Fibroblast of pulmonary artery (primary cell): ENCODE data around the gene CHML.

ENCODE experiments used
- DNase-seq: peaks from one replicate; pipeline ENCODE4 v3.0.0-alpha.2; 2010; ENCODE audit warnings: low read depth
- H3K4me3 ChIP-seq: replicated peaks from 2 replicates; pipeline ENCODE4 v1.5.1; 2011; ENCODE audit warnings: low read depth, mild to moderate bottlenecking, control low read depth, low read length, moderate library complexity
- CTCF ChIP-seq: IDR thresholded peaks from 2 replicates; pipeline ENCODE4 v1.5.1; 2011; ENCODE audit warnings: mild to moderate bottlenecking, control low read depth, low read length, inconsistent platforms; ENCODE audit errors: missing control alignments

CHML gene

DNA sequence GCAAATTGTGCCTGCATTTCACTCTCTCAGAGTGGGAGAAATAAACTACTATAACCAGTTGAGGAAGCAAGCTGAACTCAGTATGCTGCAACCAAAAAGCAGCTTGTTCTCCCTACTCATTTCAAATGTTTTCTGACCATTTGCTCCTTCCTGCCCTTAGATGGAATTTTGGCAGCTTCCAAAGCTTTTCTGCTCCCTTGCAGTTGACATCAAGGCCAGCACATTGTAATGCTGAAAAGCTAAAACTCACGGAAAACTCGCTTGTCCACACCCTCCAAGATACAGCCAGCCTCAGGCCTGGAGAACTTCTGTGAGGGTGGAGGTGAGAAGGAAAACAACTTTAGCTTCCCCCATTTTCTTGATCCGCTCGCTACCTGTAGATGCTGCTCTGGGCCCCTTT lies 5.0 kb upstream of the CHML start:
- DNase-seq: no peak
- TF ChIP-seq CTCF: no peak
- no peak overlapping the region for H3K4me3 ChIP-seq

DNA sequence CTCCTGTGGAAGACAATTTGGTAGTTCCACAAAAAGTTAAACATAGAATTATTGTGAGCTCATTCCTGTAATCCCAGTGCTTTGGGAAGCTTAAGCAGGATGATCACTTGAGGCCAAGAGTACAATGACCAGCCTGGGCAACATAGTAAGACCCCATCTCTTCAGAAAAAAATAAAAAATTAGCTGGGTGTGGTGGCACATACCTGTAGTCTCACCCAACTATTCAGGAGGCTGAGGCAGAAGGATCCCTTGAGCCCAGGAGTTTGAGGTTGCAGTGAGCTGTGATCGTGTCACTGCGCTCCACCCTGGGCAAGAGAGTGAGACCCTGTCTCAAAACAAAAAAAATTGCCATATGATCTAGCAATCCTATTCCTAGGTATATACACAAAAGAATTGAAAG lies 4.1 kb upstream of the CHML start:
- no peak for DNase-seq
- TF ChIP-seq CTCF: no peak
- no peak overlapping the region for H3K4me3 ChIP-seq

DNA sequence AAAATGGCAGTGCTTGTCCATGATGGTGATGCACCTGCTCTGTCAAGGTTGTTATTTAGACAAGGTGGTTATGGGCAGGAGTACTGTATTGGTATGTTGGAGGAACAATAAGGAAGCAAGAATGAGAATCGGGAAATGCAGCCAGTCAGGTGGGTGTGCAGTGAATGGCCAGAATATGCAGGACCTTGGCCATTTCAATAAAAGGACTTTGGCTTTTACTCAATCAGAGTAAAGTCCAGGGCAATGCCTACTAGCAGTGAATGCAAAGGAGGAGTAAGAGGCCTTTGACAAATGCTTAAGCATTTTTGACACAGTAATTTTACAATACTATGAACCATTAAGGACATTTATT lies 2.4 kb upstream of the CHML start:
- no peak for TF ChIP-seq CTCF
- no peak for DNase-seq
- no peak overlapping the region for H3K4me3 ChIP-seq

DNA sequence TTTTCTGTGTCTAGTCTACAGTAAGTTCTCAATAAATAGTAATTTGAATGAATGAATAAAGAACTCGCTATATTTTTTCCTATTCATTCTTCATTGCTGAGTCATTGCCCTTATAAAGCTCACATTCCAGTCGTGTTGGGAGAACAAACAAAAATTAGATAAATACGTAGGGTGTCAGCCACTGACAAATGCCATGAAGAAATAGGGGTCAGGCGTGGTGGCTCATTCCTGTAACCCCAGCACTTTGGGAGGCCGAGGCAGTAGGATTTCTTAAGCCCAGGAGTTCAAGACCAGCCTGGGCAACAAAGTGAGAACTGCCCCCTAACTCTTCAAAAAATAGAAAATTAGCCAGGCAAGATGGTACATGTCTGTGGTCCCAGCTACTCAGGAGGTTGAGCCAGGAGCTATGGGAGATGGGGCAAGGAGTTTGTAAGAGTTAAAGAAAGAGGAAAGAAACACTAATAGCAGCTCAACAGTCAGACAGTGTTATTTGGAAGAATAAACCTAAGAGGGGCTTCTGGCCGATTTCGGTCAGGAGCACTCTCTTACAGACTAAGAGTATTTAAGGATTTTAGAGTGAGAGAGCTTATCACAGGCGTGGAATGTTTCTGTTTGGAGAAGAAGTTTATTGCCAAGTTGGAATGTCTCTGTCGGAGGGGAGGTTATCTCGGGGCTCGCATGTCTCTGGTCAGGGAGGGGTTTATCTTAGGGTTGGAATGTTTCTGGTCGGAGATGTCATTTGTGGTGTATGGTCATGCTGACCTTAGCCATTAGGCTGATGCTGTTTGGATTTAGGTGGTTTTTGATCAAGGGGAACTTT lies 1.8 kb upstream of the CHML start:
- TF ChIP-seq CTCF: no peak
- H3K4me3 ChIP-seq: no peak overlapping the region
- DNase-seq: peak; percentile 76

DNA sequence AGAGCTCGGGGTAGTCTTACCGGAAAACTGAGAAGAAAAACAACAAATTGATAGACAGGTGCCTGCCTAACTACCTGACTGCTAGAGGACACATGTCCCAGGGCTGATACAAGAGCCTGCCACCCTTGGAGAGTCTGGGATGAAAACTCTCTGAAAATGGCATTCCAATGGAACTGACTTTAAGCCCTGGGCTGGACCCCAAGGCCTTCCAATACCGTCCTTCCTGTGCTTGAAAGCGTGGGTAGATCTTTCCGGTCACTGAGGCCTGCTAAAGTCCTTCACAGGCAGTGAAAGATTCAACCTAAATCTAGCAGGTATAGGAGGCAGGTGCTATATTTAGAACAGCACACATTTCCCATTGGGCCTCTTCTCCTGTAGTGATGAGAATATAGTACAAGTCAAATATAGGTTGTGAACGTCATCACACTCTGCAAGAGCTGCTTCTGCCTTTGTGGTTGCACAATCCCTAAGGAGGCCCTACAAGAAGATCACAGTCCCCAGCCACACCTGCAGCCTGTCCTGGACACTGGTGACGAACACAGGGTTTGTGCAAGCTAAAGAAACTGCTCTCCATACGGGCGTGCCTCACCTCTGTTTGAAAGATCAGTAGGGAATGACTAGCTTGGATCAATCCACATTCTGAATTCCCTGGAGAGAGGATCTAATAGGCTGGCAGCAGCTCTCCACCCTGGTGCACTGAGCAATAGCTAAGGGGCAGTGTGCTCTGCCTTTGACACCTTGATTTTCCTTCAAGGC lies 876 bp upstream of the CHML start:
- peak overlapping the region; percentile 52 for H3K4me3 ChIP-seq
- DNase-seq: no peak

GRCh38 chr1:241639623-241640148 lies 483 bp downstream of the CHML start:
- DNase-seq: peak; percentile 47

More for the DNA sequence above, 876 bp upstream of the CHML start:
- no peak for TF ChIP-seq CTCF

More at GRCh38 chr1:241639623-241640148, 483 bp downstream of the CHML start:
- H3K4me3 ChIP-seq: peak overlapping the region; percentile 95
- no peak for TF ChIP-seq CTCF
